Gastroesophageal sphincter (tissue), 4 donors: ENCODE measurements around the gene MYH11. TPM values are rescaled to one million over a fixed set of nuclear protein-coding genes. Genes with fewer than 3 reads are reported as not detected.
A peak's percentile ranks its signal among the peaks of the same experiment; 100 is the strongest.
"Not testable (repeated sequence)": the region's sequence is repeated elsewhere in the genome, so short reads cannot be mapped to it uniquely, and the experiment has no call there.

Experiments used
- ATAC-seq: fragments of 150-250 bp; one replicate; pipeline ENCODE4 v1.9.1; 2016; ENCODE audit warnings: mild to moderate bottlenecking, moderate library complexity
- H3K27ac ChIP-seq, 4 donors: fragments of 200-600 bp; sonication (generic) in 3 of 4; 1 replicate in 3 of 4; 2 replicates in 1 of 4; pipeline ENCODE4 v1.5.1; 2016 to 2019
- H3K27me3 ChIP-seq: fragments of 200-600 bp; sonication (generic); one replicate; pipeline ENCODE4 v1.5.1; 2019
- H3K36me3 ChIP-seq, 2 donors: fragments of 200-600 bp; sonication (generic); one replicate each; pipeline ENCODE4 v1.5.1; 2019; ENCODE audit warnings: control low read depth in 1 of 2
- H3K4me1 ChIP-seq, 3 donors: fragments of 200-600 bp; sonication (generic); 1 replicate in 2 of 3; 2 replicates in 1 of 3; pipeline ENCODE4 v1.5.1; 2016 to 2019; ENCODE audit warnings: control low read depth in 2 of 3
- H3K4me3 ChIP-seq, 2 donors: fragments of 200-600 bp; sonication (generic); one replicate each; pipeline ENCODE4 v1.5.1; 2019; ENCODE audit warnings: mild to moderate bottlenecking in 1 of 2, moderate library complexity in 1 of 2
- H3K9me3 ChIP-seq, 3 donors: fragments of 200-600 bp; sonication (generic); one replicate each; pipeline ENCODE4 v1.5.1; 2017 to 2019; ENCODE audit warnings: control low read depth in 2 of 3
- EP300 ChIP-seq: sonication (generic); formaldehyde crosslinking; IDR thresholded peaks from one replicate; pipeline ENCODE4 v1.6.1; 2017; ENCODE audit warnings: antibody characterized with exemption, mild to moderate bottlenecking
- POLR2A ChIP-seq, 2 donors: fragments of 450-650 bp; IDR thresholded peaks; one replicate each; pipeline ENCODE4 v1.6.1; 2017; ENCODE audit warnings: antibody characterized with exemption in 2 of 2, mild to moderate bottlenecking in 2 of 2, moderate library complexity in 1 of 2
- POLR2AphosphoS5 ChIP-seq: sonication (generic); formaldehyde crosslinking; IDR thresholded peaks from one replicate; pipeline ENCODE4 v1.6.1; 2017; ENCODE audit warnings: antibody characterized with exemption
- WGBS, 2 donors: methylation state at CpG; one replicate each; pipeline ENCODE4 v1.1.5; 2018; ENCODE audit warnings: low coverage in 1 of 2; 5-methylcytosine and 5-hydroxymethylcytosine counted together
- total RNA-seq, 4 donors: library from RNA; depleted of rRNA; stranded (reverse); fragments of >200 nt; gene quantifications; one replicate each; pipeline ENCODE4 v1.1.0, GENCODE V29; 2016
- TF ChIP-seq, protein P1 (sequence below), 4 experiments: fragments of 200-600 bp in 2 of 4; fragments of 450-650 bp in 2 of 4; sonication (generic) in 1 of 4; IDR thresholded peaks; one replicate each; pipeline ENCODE4 v1.5.1; 2017 to 2019; ENCODE audit warnings: antibody characterized with exemption in 4 of 4, mild to moderate bottlenecking in 2 of 4, moderate library complexity in 2 of 4

The MYH11 gene
- total RNA-seq, 4 donors from 2014 or later, result 7,231 to 23,237 (median 11,307) TPM

DNA sequence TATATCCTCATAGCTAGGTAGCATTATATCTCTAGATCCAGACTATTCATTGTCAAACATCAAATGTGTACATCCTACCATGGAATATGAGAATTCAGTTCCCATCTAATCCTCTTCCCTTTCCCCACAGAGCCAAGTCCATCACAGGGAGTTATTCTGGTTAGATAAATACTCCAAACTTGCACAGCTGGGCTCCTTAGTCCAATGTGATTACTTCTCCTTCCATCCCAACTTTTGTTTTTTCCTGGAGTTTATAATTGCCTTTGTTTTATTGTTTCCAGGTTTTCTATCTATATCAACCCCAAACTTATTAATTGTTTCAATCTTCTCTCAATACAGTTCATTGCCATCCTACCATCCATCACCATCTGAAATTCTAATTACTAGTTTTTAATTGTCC, 59.9 kb downstream of the MYH11 start:
- Histone ChIP-seq H3K4me3 (no peak overlapping the region), H3K27me3 (no peaks in the 10 kb centered on the region), H3K9me3 (peaks cover 0 to 5% (median 0%) of the 10 kb centered on the region in 3 donors), H3K27ac (peak overlapping the region; percentile 1 to 78 (median 42)), H3K4me1 (peaks cover 0 to 99% (median 9%) of the 10 kb centered on the region in 3 donors), H3K36me3 (peaks cover 0 to 80% of the 10 kb centered on the region in 2 donors)
- ATAC-seq, result no peak
- no peak for TF ChIP-seq EP300
- no peak for TF ChIP-seq POLR2A (IDR thresholded peaks at IDR 0.05)
- TF ChIP-seq POLR2AphosphoS5, result no peak
- TF ChIP-seq, protein P1, sequence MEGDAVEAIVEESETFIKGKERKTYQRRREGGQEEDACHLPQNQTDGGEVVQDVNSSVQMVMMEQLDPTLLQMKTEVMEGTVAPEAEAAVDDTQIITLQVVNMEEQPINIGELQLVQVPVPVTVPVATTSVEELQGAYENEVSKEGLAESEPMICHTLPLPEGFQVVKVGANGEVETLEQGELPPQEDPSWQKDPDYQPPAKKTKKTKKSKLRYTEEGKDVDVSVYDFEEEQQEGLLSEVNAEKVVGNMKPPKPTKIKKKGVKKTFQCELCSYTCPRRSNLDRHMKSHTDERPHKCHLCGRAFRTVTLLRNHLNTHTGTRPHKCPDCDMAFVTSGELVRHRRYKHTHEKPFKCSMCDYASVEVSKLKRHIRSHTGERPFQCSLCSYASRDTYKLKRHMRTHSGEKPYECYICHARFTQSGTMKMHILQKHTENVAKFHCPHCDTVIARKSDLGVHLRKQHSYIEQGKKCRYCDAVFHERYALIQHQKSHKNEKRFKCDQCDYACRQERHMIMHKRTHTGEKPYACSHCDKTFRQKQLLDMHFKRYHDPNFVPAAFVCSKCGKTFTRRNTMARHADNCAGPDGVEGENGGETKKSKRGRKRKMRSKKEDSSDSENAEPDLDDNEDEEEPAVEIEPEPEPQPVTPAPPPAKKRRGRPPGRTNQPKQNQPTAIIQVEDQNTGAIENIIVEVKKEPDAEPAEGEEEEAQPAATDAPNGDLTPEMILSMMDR (IDR thresholded peaks at IDR 0.05), result no peak

GRCh38 chr16:15795615-15796014, 61.2 kb downstream of the MYH11 start:
- Histone ChIP-seq H3K4me1 (peaks cover 2 to 99% (median 9%) of the 10 kb centered on the region in 3 donors), H3K36me3 (peaks cover 0 to 77% of the 10 kb centered on the region in 2 donors), H3K27me3 (no peaks in the 10 kb centered on the region), H3K9me3 (peaks cover 0 to 5% (median 0%) of the 10 kb centered on the region in 3 donors), H3K27ac (peak overlapping the region; percentile 26 to 78 (median 61)), H3K4me3 (no peak overlapping the region)
- TF ChIP-seq POLR2A (IDR thresholded peaks at IDR 0.05) (no peak), POLR2AphosphoS5 (no peak), EP300 (no peak)
- TF ChIP-seq, protein P1 (IDR thresholded peaks at IDR 0.05), result no peak
- no peak for ATAC-seq
- 13 to 82% methylated on average over 1 of the region's 1 CpG for WGBS, 2 donors

DNA sequence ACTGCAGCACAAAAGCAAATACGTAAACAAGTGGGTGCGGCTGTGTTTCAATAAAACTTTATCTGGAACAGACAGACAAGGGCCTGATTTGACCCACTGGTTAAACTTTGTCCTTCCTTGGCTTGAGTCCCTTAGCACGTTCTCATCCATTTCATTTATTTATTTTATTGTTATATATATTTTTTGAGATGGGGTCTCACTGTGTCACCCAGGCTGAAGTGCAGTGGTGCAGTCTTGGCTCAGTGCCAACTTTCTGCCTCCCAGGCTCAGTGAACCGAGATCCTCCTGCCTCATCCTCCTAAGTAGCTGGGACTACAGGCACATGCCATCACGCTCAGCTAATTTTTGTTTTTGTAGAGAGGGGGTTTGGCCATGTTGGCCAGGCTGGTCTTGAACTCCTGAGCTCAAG, 64.3 kb downstream of the MYH11 start:
- H3K36me3 ChIP-seq, result peaks cover 0 to 49% of the 10 kb centered on the region in 2 donors
- peak overlapping the region; percentile 57 to 81 (median 71) for H3K27ac ChIP-seq
- peaks cover 3 to 99% (median 3%) of the 10 kb centered on the region in 3 donors for H3K4me1 ChIP-seq
- H3K4me3 ChIP-seq, result no peak overlapping the region
- peaks cover 0 to 5% (median 0%) of the 10 kb centered on the region in 3 donors for H3K9me3 ChIP-seq
- peak; percentile 26 for ATAC-seq
- no peaks in the 10 kb centered on the region for H3K27me3 ChIP-seq
- WGBS, 2 donors, result 40 to 41% methylated on average over 5 of the region's 5 CpGs
- peak; percentile 80 for TF ChIP-seq POLR2AphosphoS5
- TF ChIP-seq POLR2A (IDR thresholded peaks at IDR 0.05), result no peak

DNA sequence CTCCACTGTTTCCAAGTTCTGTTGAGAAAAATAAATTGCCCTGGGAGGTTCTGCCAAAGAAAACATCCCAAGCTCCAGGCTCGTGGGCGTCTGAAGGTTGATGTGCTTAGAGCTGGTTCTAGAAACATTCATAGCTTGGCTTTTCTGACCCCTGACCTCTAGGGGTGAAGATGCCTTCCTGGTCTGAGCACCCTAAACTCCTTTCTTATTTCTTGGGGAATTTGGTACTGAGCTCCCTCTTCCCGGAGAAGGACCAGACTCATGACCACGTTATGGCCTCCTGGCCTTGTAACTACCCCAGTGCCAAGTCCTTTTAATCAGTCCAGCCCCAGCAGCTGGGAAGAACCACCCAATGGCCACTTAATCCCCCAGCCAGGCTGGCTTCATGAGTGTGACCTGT, 66.4 kb downstream of the MYH11 start:
- Histone ChIP-seq H3K4me1 (peaks cover 3 to 100% (median 6%) of the 10 kb centered on the region in 3 donors), H3K4me3 (no peak overlapping the region), H3K27me3 (no peaks in the 10 kb centered on the region), H3K27ac (peak overlapping the region; percentile 76 to 79 (median 77)), H3K36me3 (peaks cover 0 to 47% of the 10 kb centered on the region in 2 donors), H3K9me3 (no peaks in the 10 kb centered on the region)
- TF ChIP-seq POLR2A (IDR thresholded peaks at IDR 0.05) (no peak), EP300 (no peak), POLR2AphosphoS5 (peak; percentile 6)
- TF ChIP-seq, protein P1 (IDR thresholded peaks at IDR 0.05), result no peak
- no peak for ATAC-seq
- WGBS, 2 donors, result 0 to 14% methylated on average over 1 of the region's 4 CpGs

DNA sequence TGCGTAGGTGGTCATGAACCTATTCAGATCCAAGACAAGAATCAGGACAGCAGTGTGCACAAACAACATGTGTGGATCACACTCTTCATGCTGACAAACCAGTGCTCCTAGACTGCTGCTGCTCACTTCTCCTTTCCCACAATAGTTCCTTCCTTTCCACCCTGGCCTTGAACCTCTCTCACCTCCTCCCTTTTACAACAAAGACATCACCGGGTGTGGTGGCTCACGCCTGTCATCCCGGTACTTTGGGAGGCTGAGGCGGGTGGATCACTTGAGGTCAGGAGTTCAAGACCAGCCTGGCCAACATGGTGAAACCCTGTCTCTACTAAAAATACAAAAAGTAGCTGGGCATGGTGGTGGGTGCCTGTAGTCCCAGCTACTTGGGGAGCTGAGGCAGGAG, 67.0 kb downstream of the MYH11 start:
- ATAC-seq, H3K27me3 ChIP-seq, H3K4me3 ChIP-seq, H3K9me3 ChIP-seq: not testable (repeated sequence)
- peaks cover 3 to 100% (median 6%) of the 10 kb centered on the region in 3 donors for H3K4me1 ChIP-seq
- 55% methylated on average over 5 of the region's 5 CpGs; no CpG with 5 or more reads in 1 of the 2 donors for WGBS, 2 donors
- H3K27ac ChIP-seq, result peak overlapping the region; percentile 76 to 79 (median 77)
- H3K36me3 ChIP-seq, result peaks cover 0 to 47% of the 10 kb centered on the region in 2 donors

DNA sequence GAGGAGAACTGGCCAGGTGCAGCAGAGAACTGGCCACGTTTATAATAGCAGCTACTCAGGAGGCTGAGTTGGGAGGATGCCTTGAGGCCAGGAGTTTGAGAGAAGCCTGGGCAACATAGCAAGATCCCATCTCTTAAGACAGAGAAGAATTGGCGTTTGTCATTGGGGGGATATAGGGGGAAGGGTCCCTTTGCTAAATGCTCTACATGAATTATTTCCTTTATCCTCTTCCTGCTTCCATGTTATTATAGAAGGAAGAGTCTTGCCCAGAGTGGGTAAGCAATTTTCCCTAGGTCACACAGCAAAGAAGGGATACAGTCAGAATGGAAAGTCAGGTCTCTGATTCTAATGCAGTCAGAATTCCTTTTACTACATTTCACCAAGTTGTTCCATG, 68.0 kb downstream of the MYH11 start:
- peaks cover 0 to 51% of the 10 kb centered on the region in 2 donors for H3K36me3 ChIP-seq
- TF ChIP-seq POLR2AphosphoS5, result no peak
- no peak for TF ChIP-seq EP300
- TF ChIP-seq POLR2A (IDR thresholded peaks at IDR 0.05), result no peak
- TF ChIP-seq, protein P1 (IDR thresholded peaks at IDR 0.05), result no peak
- no peaks in the 10 kb centered on the region for H3K27me3 ChIP-seq
- peaks cover 3 to 100% (median 6%) of the 10 kb centered on the region in 3 donors for H3K4me1 ChIP-seq
- H3K27ac ChIP-seq, result peak overlapping the region; percentile 76 to 79 (median 77)
- H3K9me3 ChIP-seq, result no peaks in the 10 kb centered on the region
- H3K4me3 ChIP-seq, result no peak overlapping the region
- ATAC-seq, result no peak
- 44 to 60% methylated on average over 2 of the region's 2 CpGs for WGBS, 2 donors
